Fibroblast of pulmonary artery (primary cell): ENCODE data around the gene SPTLC2.

Experiments
- DNase-seq: peaks from one replicate; pipeline ENCODE4 v3.0.0-alpha.2; 2010; ENCODE audit warnings: low read depth
- H3K4me3 ChIP-seq: replicated peaks from 2 replicates; pipeline ENCODE4 v1.5.1; 2011; ENCODE audit warnings: low read depth, mild to moderate bottlenecking, control low read depth, low read length, moderate library complexity
- CTCF ChIP-seq: IDR thresholded peaks from 2 replicates; pipeline ENCODE4 v1.5.1; 2011; ENCODE audit warnings: mild to moderate bottlenecking, control low read depth, low read length, inconsistent platforms; ENCODE audit errors: missing control alignments

The SPTLC2 gene

DNA sequence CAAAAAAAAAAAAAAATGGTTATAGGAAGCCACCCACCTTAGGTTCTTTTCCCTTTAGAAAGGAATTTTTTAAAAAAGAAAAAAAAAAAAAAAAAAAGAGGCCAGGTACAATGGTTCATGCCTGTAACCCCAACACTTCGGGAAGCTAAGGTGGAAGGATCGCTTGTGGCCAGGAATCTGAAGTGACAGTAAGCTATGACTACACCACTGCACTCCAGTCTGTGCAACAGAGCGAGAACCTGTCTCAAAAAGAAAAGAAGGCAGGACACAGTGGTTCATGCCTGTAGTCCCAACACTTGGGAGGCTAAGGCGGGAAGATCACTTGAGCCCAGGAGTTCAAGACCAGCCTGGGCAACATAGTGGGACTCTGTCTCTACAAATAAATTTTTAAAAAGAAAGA lies 36.0 kb downstream of the SPTLC2 start:
- no peak for DNase-seq
- H3K4me3 ChIP-seq, result peak overlapping the region; percentile 42
- no peak for TF ChIP-seq CTCF

GRCh38 chr14:77579780-77580179 lies 36.7 kb downstream of the SPTLC2 start:
- DNase-seq, result no peak
- no peak for TF ChIP-seq CTCF
- no peak overlapping the region for H3K4me3 ChIP-seq

GRCh38 chr14:77579065-77579464 lies 37.4 kb downstream of the SPTLC2 start:
- no peak for DNase-seq
- no peak for TF ChIP-seq CTCF
- H3K4me3 ChIP-seq, result no peak overlapping the region

DNA sequence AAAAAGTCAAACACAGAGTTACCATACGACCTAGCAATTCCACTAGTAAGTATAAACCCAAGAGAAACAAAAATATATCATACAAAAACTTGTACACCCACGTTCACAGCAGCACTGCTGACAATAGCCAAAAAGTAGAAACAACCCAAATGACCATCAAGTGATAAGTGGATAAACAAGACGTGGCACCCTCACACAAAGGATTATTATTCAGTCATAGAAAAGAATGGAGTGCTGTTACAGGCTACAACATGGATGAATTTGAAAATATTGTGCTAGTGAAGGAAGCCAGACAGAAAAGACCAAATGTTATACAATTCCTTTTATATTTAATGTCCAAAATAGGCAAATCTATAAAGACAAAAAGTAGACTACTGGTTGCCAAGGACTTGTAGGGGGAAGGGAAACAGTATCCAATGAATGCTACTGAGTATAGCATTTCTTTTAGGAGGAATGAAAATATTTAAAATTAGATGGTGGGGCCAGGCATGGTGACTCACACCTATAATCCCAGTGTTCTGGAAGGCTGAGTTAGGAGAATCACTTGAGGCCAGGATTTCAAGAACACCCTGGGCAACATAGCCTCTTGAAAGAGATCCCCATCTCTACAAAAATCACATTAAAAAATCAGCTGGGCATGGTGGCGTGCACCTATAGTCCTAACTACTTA lies 41.9 kb downstream of the SPTLC2 start:
- no peak overlapping the region for H3K4me3 ChIP-seq
- no peak for TF ChIP-seq CTCF
- no peak for DNase-seq

DNA sequence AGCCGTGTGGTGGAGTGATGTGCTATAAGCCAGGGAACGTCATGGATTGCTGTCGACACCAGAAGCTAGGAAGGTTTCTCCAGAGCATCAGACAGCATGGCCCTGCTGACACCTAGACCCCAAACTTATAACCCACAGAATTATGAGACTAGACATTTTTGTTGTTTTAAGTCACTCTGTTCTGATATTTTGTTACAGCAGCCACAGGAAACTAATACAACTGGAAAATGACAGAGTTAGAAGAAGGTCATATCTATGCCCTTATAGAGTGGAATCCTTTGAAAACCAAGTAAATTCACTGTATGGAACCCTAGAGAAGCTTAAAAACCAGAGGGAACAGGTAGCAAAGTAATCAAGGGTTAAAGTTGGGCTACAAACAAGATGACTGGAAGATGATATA lies 42.5 kb downstream of the SPTLC2 start:
- no peak for TF ChIP-seq CTCF
- DNase-seq, result no peak
- H3K4me3 ChIP-seq, result no peak overlapping the region

DNA sequence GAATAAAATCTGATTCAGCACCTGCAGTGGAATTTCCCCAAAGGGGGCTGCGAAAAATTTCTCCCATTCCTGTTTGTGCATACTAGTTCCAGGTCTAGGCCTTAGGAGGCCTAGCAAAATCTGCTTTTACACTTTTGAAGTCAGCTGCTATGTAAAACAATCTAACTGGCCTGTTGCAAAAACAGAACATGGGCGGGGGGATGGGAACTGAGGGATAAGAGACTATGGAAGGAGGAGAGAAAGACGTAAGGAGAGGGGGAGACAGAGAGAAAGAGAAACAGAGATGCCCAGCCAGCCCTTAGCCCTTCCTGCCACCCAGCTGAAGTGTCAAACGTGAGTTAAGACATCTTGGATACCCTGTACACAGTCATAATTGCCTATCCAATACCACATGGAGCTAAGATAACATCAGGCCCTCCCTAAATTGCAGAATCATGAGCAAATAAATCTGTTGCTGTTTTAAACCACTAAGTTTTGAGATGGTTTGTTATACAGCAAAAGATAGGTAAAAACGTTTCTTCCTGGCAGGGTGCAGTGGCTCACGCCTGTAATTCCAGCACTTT lies 45.6 kb downstream of the SPTLC2 start:
- H3K4me3 ChIP-seq, result no peak overlapping the region
- DNase-seq, result peak; percentile 28
- TF ChIP-seq CTCF, result no peak

- no peak overlapping the region for H3K4me3 ChIP-seq
- DNase-seq, result no peak
- TF ChIP-seq CTCF, result no peak
These were observed 50.5 kb downstream of the SPTLC2 start for GRCh38 chr14:77565994-77566305.
